H1 (cell line): ENCODE results near the gene SRPK3. TPM values are rescaled to one million over a fixed set of nuclear protein-coding genes. Genes with fewer than 3 reads are reported as not detected.

Source experiments
- CTCF ChIA-PET: fragments of 300-600 bp; sonication (Branson Sonifier 250); formaldehyde crosslinking; loops from one replicate; lab custom pipeline; 2021; ENCODE audit not compliant: partially characterized antibody; lab: Charles Lee
- POLR2A ChIA-PET: fragments of 300-600 bp; sonication (Branson Sonifier 250); formaldehyde crosslinking; loops from one replicate; lab custom pipeline; 2021; ENCODE audit warnings: inconsistent platforms; ENCODE audit not compliant: partially characterized antibody; lab: Charles Lee
- DNase-seq, 2 experiments: peaks; one replicate each; pipeline versions ENCODE4 v3.0.0 to v3.0.0-alpha.2; 2010 to 2022; ENCODE audit warnings: low spot score in 2 of 2, low read depth in 1 of 2, mixed read lengths in 1 of 2
- FAIRE-seq: peaks from 2 replicates; lab custom pipeline; 2011; peaks lifted over from hg19 to GRCh38; lab: Jason Lieb, UNC
- H2AFZ ChIP-seq: 2 replicates; pipeline ENCODE4 v1.8.1; 2012; ENCODE audit warnings: low read length, inconsistent platforms
- H2AK5ac ChIP-seq: 2 replicates; pipeline ENCODE4 v1.6.1; 2013; ENCODE audit warnings: low read depth, low read length
- H2BK120ac ChIP-seq: replicated peaks from 2 replicates; pipeline ENCODE3; 2013; ENCODE audit warnings: low read depth, low read length, inconsistent platforms
- H2BK12ac ChIP-seq: 2 replicates; pipeline ENCODE4 v1.6.1; 2013; ENCODE audit warnings: low read depth, low read length
- H2BK15ac ChIP-seq: 2 replicates; pipeline ENCODE4 v1.6.1; 2013; ENCODE audit warnings: low read length
- H2BK20ac ChIP-seq: 2 replicates; pipeline ENCODE4 v1.6.1; 2013; ENCODE audit warnings: low read length
- H2BK5ac ChIP-seq: 2 replicates; pipeline ENCODE4 v1.6.1; 2013; ENCODE audit warnings: low read depth, low read length
- H3K14ac ChIP-seq: 2 replicates; pipeline ENCODE4 v1.6.1; 2013; ENCODE audit warnings: inconsistent platforms; ENCODE audit not compliant: insufficient read length
- H3K18ac ChIP-seq: 2 replicates; pipeline ENCODE4 v1.6.1; 2013; ENCODE audit warnings: low read length; ENCODE audit errors: extremely low read depth
- H3K23ac ChIP-seq: 2 replicates; pipeline ENCODE4 v1.6.1; 2013; ENCODE audit warnings: inconsistent platforms; ENCODE audit not compliant: insufficient read length
- H3K23me2 ChIP-seq: 2 replicates; pipeline ENCODE4 v1.6.1; 2013; ENCODE audit warnings: low read depth, low read length
- H3K27ac ChIP-seq: 2 replicates; pipeline ENCODE4 v1.6.1; 2011; ENCODE audit warnings: low read depth, low read length, inconsistent platforms
- H3K27me3 ChIP-seq, 4 experiments: replicated peaks in 1 of 4; 1 replicate in 1 of 4; 2 replicates in 3 of 4; pipeline versions ENCODE4 v1.6.1 to v1.8.1; 2011 to 2013; ENCODE audit warnings: low read length in 3 of 4, mild to moderate bottlenecking in 3 of 4, inconsistent platforms in 2 of 4, mixed read lengths in 2 of 4, moderate library complexity in 1 of 4; ENCODE audit not compliant: control insufficient read depth in 3 of 4, insufficient read depth in 3 of 4; ENCODE audit errors: extremely low read depth in 1 of 4
- H3K36me3 ChIP-seq, 4 experiments: 2 replicates each; pipeline versions ENCODE4 v1.6.1 to v1.8.1; 2011 to 2013; ENCODE audit warnings: mild to moderate bottlenecking in 4 of 4, low read length in 3 of 4, moderate library complexity in 2 of 4, control low read depth in 1 of 4, inconsistent platforms in 1 of 4; ENCODE audit not compliant: insufficient read depth in 4 of 4, control insufficient read depth in 2 of 4
- H3K4ac ChIP-seq: replicated peaks from 2 replicates; pipeline ENCODE3; 2013; ENCODE audit warnings: low read length, low read depth, mixed read lengths, inconsistent platforms; ENCODE audit not compliant: insufficient read length
- H3K4me1 ChIP-seq, 4 experiments: replicated peaks in 1 of 4; 1 replicate in 1 of 4; 2 replicates in 3 of 4; pipeline versions ENCODE4 v1.6.1 to v1.8.1; 2011 to 2013; ENCODE audit warnings: low read length in 3 of 4, inconsistent platforms in 2 of 4, mixed read lengths in 1 of 4; ENCODE audit not compliant: insufficient read depth in 4 of 4, control insufficient read depth in 3 of 4
- H3K4me2 ChIP-seq, 2 experiments: 2 replicates each; pipeline versions ENCODE4 v1.6.1 to v1.8.1; 2011 to 2013; ENCODE audit warnings: low read depth in 2 of 2, low read length in 2 of 2, control low read depth in 1 of 2, inconsistent platforms in 1 of 2, mild to moderate bottlenecking in 1 of 2; ENCODE audit not compliant: insufficient read depth in 1 of 2
- H3K4me3 ChIP-seq, 4 experiments: fragments of 200-600, 300-600 bp in 1 of 4; sonication (generic), shearing (Covaris generic), sonication (Bioruptor Twin) in 1 of 4; 2 replicates each; pipeline versions ENCODE4 v1.5.1 to v1.8.1; 2011 to 2016; ENCODE audit warnings: low read length in 4 of 4, low read depth in 3 of 4, control low read depth in 2 of 4, inconsistent platforms in 2 of 4, mild to moderate bottlenecking in 2 of 4, mixed read lengths in 1 of 4, moderate library complexity in 1 of 4; ENCODE audit not compliant: insufficient read depth in 2 of 4; ENCODE audit errors: extremely low read depth in 1 of 4
- H3K56ac ChIP-seq: replicated peaks from 2 replicates; pipeline ENCODE3; 2013; ENCODE audit warnings: low read depth, mild to moderate bottlenecking, mixed read lengths, low read length, inconsistent platforms; ENCODE audit not compliant: insufficient read length
- H3K79me1 ChIP-seq: 2 replicates; pipeline ENCODE4 v1.6.1; 2013; ENCODE audit warnings: low read depth, low read length, control low read depth
- H3K79me2 ChIP-seq, 2 experiments: 2 replicates each; pipeline versions ENCODE4 v1.6.1 to v1.8.1; 2012 to 2013; ENCODE audit warnings: low read length in 2 of 2, mild to moderate bottlenecking in 2 of 2, inconsistent platforms in 1 of 2; ENCODE audit not compliant: insufficient read depth in 2 of 2, control insufficient read depth in 1 of 2
- H3K9ac ChIP-seq, 4 experiments: replicated peaks in 1 of 4; 1 replicate in 1 of 4; 2 replicates in 3 of 4; pipeline versions ENCODE4 v1.6.1 to v1.8.1; 2011 to 2013; ENCODE audit warnings: low read depth in 3 of 4, low read length in 3 of 4, control low read depth in 2 of 4, mild to moderate bottlenecking in 2 of 4, moderate library complexity in 2 of 4, inconsistent platforms in 1 of 4; ENCODE audit errors: extremely low read depth in 1 of 4
- H3K9me3 ChIP-seq, 2 experiments: 2 replicates each; pipeline versions ENCODE4 v1.6.1 to v1.8.1; 2012 to 2013; ENCODE audit warnings: mild to moderate bottlenecking in 2 of 2, moderate library complexity in 2 of 2, control low read depth in 1 of 2, inconsistent platforms in 1 of 2, low read depth in 1 of 2, low read length in 1 of 2, mixed read lengths in 1 of 2; ENCODE audit not compliant: insufficient read depth in 2 of 2
- H4K20me1 ChIP-seq, 2 experiments: replicated peaks in 1 of 2; 2 replicates each; pipeline versions ENCODE3 to v1.8.1; 2011 to 2013; ENCODE audit warnings: inconsistent platforms in 2 of 2, low read length in 2 of 2, mild to moderate bottlenecking in 1 of 2; ENCODE audit not compliant: insufficient read depth in 2 of 2, control insufficient read depth in 1 of 2
- H4K5ac ChIP-seq: 2 replicates; pipeline ENCODE4 v1.6.1; 2013; ENCODE audit warnings: low read length, low read depth, mixed read lengths, inconsistent platforms; ENCODE audit not compliant: insufficient read length
- H4K8ac ChIP-seq: 2 replicates; pipeline ENCODE4 v1.8.0; 2013; ENCODE audit warnings: mild to moderate bottlenecking, moderate library complexity, low read length, inconsistent platforms; ENCODE audit not compliant: insufficient read depth; ENCODE audit errors: extremely low read depth
- H4K91ac ChIP-seq: replicated peaks from 2 replicates; pipeline ENCODE3; 2013; ENCODE audit warnings: low read length, mixed read lengths, inconsistent platforms; ENCODE audit not compliant: insufficient read length
- CTBP2 ChIP-seq: IDR thresholded peaks from 2 replicates; pipeline ENCODE4 v1.7.0; 2011; ENCODE audit warnings: borderline replicate concordance, mild to moderate bottlenecking, moderate library complexity, mixed read lengths, low read length; ENCODE audit not compliant: insufficient read depth, insufficient read length
- NANOG ChIP-seq: IDR thresholded peaks from 2 replicates; pipeline ENCODE4 v1.6.1; 2011; ENCODE audit warnings: low read length, low read depth, mild to moderate bottlenecking, inconsistent platforms; ENCODE audit not compliant: insufficient read depth, poor library complexity, severe bottlenecking
- POLR2A ChIP-seq, 2 experiments: IDR thresholded peaks; 1 replicate in 1 of 2; 2 replicates in 1 of 2; pipeline ENCODE4 v1.6.1; 2011; ENCODE audit warnings: low read depth in 2 of 2, low read length in 2 of 2, mild to moderate bottlenecking in 2 of 2; ENCODE audit errors: control extremely low read depth in 1 of 2
- SIN3A ChIP-seq, 2 experiments: IDR thresholded peaks in 1 of 2; conservative IDR thresholded peaks in 1 of 2; 2 replicates each; pipeline ENCODE4 v1.6.1; 2011 to 2012; ENCODE audit warnings: low read length in 2 of 2, improper control_type of control experiment in 1 of 2, low read depth in 1 of 2, mild to moderate bottlenecking in 1 of 2
- WGBS, 2 experiments: shearing (Covaris generic) in 1 of 2; methylation state at CpG; one replicate each; pipeline versions ENCODE4 v1.1.6 to v1.1.7; 2013 to 2015; ENCODE audit warnings: low lambda C conversion rate in 2 of 2, mixed read lengths in 2 of 2, inconsistent platforms in 1 of 2, low coverage in 1 of 2, missing lambda C conversion rate in 1 of 2; ENCODE audit not compliant: insufficient replicate concordance in 2 of 2, insufficient coverage in 1 of 2, insufficient read length in 1 of 2; ENCODE audit errors: extremely low coverage in 1 of 2, missing lambda C conversion rate in 1 of 2; 5-methylcytosine and 5-hydroxymethylcytosine counted together
- polyA plus RNA-seq, 7 experiments: library from polyadenylated mRNA; depleted of rRNA in 3 of 7; stranded (reverse) in 5 of 7; unstranded in 2 of 7; fragments of >200 nt in 5 of 7; fragments of 200-250 nt in 2 of 7; gene quantifications; 1 replicate in 5 of 7; 2 replicates in 1 of 7; 4 replicates in 1 of 7; pipeline versions ENCODE4 v1.2.1 to v1.2.3, GENCODE V29; 2011 to 2013; ENCODE audit warnings: missing spikeins in 2 of 7, mixed read lengths in 2 of 7
- total RNA-seq: library from RNA; stranded (reverse); fragmentation: NEBNext Ultra II Directional; extraction: Animal tissue kit (Norgen Biotek cat#: 25700); gene quantifications from 2 replicates; pipeline ENCODE4 v1.2.1, GENCODE V29; 2021

Gene SRPK3
- total and polyA plus RNA-seq, 2 of the 8 experiments (the other 6 are each of a cell fraction or from before 2014, with no cell fraction given), result not detected

DNA sequence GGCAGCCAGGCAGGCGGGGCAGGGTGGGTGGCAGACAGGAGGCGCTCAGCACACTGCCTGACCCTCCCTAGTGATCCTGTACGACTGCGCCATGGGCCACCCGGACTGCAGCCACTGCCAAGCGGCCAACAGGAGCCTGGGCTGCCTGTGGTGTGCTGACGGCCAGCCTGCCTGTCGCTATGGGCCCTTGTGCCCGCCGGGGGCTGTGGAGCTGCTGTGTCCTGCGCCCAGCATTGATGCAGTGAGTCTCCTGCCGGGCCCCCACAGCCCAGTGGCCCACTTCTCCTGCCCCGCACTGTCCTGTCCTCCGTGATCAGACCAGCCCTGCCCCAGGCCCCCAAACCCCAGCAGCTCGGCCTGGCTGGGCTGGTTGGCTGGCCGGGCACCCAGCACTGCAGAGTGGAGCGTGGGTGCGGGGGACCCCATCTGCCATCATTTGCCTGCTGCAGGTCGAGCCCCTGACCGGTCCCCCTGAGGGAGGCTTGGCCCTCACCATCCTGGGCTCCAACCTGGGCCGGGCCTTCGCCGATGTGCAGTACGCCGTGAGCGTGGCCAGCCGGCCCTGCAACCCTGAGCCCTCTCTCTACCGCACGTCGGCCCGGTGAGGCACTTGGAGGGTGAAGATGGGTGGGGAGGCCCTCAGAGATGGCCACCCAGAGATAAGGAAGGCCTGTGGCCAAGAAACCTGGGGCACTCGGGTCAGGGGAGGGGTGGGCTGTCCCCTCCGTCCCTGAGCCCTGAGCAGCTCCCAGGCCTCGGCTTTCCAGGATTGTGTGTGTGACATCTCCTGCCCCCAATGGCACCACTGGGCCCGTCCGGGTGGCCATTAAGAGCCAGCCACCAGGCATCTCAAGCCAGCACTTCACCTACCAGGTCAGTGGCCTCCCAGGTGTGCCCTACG is 9.2 kb upstream of the SRPK3 start:
- Histone ChIP-seq H3K27me3 (no peaks in the 10 kb centered on the region), H3K4me1 (no peaks in the 10 kb centered on the region; a peak in 1 of 7 replicates), H2BK20ac (no peak overlapping the region), H3K4ac (no peak overlapping the region), H3K14ac (no peak overlapping the region), H2BK5ac (no peak overlapping the region), H4K5ac (no peak overlapping the region), H3K79me2 (no peaks in the 10 kb centered on the region), H4K20me1 (no peaks in the 10 kb centered on the region), H4K8ac (no peak overlapping the region; the same call in 1 of the 2 replicates), H2AFZ (no peak overlapping the region), H3K9ac (no peak overlapping the region), H3K79me1 (no peaks in the 10 kb centered on the region), H2BK15ac (no peak overlapping the region), H2BK12ac (no peak overlapping the region), H3K23me2 (no peaks in the 10 kb centered on the region), H3K4me2 (no peak overlapping the region), H3K56ac (no peak overlapping the region), H2AK5ac (no peak overlapping the region), H2BK120ac (no peak overlapping the region), H3K36me3 (no peaks in the 10 kb centered on the region), H3K27ac (no peak overlapping the region), H3K18ac (no peak overlapping the region), H3K23ac (no peak overlapping the region), H4K91ac (no peak overlapping the region), H3K9me3 (no peaks in the 10 kb centered on the region), H3K4me3 (no peak overlapping the region)
- POLR2A ChIA-PET, result interaction anchor here (1.0 to 1.6 kb wide), 3 partner anchors 21 to 163 kb away, joined by 3 to 4 read pairs (median 3); partner anchors contain the start of gene NAA10
- 95% methylated on average over 11 of the region's 37 CpGs; no CpG with 5 or more reads in 1 of the 2 experiments for WGBS, 2 experiments
- CTCF ChIA-PET, result interaction anchor here (0.9 to 1.7 kb wide), 3 partner anchors 9 to 14 kb away, joined by 3 to 4 read pairs (median 3); partner anchors contain the start of gene SRPK3
- no peak for FAIRE-seq
- no peak for DNase-seq
- TF ChIP-seq SIN3A (conservative IDR thresholded peaks at IDR 0.05 in 1 of 2, IDR thresholded peaks at IDR 0.05 in 1 of 2; ENCODE audit: low read depth in 1 of 2, low read length in 2 of 2), result no peak
- TF ChIP-seq POLR2A (IDR thresholded peaks at IDR 0.05; ENCODE audit: control extremely low read depth in 1 of 2, low read depth in 2 of 2, low read length in 2 of 2), result no peak
- TF ChIP-seq NANOG, result no peak
- TF ChIP-seq CTBP2, result no peak
